ENCODE results near the gene HBZ. TPM values are rescaled to one million over a fixed set of nuclear protein-coding genes. Genes with fewer than 3 reads are reported as not detected.
"Not testable (repeated sequence)": the region's sequence is repeated elsewhere in the genome, so short reads cannot be mapped to it uniquely, and the experiment has no call there.

The HBZ gene
- total RNA-seq, 1 experiment from 2014 or later = not detected

DNA sequence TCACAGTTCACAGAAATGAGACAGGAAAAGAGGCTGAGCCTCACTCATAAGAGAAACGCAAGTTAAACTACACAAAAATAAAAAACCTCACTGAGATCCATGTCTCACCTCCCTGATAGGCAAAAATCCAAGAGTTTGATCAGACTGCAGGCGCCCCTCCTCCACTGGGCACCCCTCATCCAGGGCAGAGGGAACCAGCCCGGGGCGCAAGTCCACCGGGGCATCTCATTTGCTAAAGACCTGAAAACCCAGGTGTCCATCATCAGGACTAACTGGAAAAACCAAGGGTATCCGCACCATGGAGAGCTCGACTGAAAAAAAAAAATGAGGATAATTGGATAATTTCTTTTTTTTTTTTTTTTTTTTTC is 2.6 kb downstream of the HBZ start:
- H4K20me1 ChIP-seq (ENCODE audit: insufficient read depth, low read depth, low read length) = no peaks in the 10 kb centered on the region
- H3K4me1 ChIP-seq (ENCODE audit: low read length) = peaks cover 13% of the 10 kb centered on the region
- no peak overlapping the region for H3K27ac ChIP-seq (ENCODE audit: low read length)
- DNase-seq = no peak
- no peaks in the 10 kb centered on the region for H3K9me2 ChIP-seq (replicated peaks; ENCODE audit: insufficient read depth, low read length)
- no peak overlapping the region for H2AFZ ChIP-seq (ENCODE audit: low read length)
- H3K79me2 ChIP-seq (ENCODE audit: low read length) = no peaks in the 10 kb centered on the region
- H3K9me3 ChIP-seq (ENCODE audit: low read length) = no peaks in the 10 kb centered on the region
- peak overlapping the region; percentile 61 for H3K4me2 ChIP-seq (ENCODE audit: low read depth, low read length, poor library complexity, severe bottlenecking)
- no peak overlapping the region; the same call in 1 of the 2 replicates for H3K4me3 ChIP-seq (ENCODE audit: low read length)
- no peaks in the 10 kb centered on the region for H3K27me3 ChIP-seq (ENCODE audit: low read length)
- no peak overlapping the region for H3K9ac ChIP-seq (ENCODE audit: low read length)
- H3K36me3 ChIP-seq (ENCODE audit: insufficient read depth, low read length) = no peaks in the 10 kb centered on the region

DNA sequence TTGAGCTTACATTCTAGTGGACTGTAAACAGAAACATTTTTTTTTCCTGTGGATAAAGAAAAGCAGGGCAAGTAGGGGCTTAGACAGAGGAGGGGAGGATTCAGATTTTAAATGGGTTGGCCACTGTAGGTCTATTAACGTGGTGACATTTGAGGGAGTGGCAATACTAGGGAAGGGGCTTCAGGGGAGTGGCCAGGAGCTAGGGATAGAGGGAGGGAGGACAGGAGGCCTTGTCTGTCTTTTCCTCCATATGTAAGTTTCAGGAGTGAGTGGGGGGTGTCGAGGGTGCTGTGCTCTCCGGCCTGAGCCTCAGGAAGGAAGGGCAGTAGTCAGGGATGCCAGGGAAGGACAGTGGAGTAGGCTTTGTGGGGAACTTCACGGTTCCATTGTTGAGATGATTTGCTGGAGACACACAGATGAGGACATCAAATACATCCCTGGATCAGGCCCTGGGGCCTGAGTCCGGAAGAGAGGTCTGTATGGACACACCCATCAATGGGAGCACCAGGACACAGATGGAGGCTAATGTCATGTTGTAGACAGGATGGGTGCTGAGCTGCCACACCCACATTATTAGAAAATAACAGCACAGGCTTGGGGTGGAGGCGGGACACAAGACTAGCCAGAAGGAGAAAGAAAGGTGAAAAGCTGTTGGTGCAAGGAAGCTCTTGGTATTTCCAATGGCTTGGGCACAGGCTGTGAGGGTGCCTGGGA is 6.8 kb downstream of the HBZ start:
- Histone ChIP-seq H3K4me1 (ENCODE audit: low read length) (peaks cover 13% of the 10 kb centered on the region), H3K4me2 (ENCODE audit: low read depth, low read length, poor library complexity, severe bottlenecking) (no peak overlapping the region), H3K27me3 (ENCODE audit: low read length) (no peaks in the 10 kb centered on the region), H3K4me3 (ENCODE audit: low read length) (no peak overlapping the region), H3K27ac (ENCODE audit: low read length) (no peak overlapping the region), H3K9me3 (ENCODE audit: low read length) (no peaks in the 10 kb centered on the region), H2AFZ (ENCODE audit: low read length) (no peak overlapping the region), H3K9ac (ENCODE audit: low read length) (no peak overlapping the region), H3K79me2 (ENCODE audit: low read length) (no peaks in the 10 kb centered on the region), H4K20me1 (ENCODE audit: insufficient read depth, low read depth, low read length) (no peaks in the 10 kb centered on the region), H3K36me3 (ENCODE audit: insufficient read depth, low read length) (no peaks in the 10 kb centered on the region), H3K9me2 (replicated peaks; ENCODE audit: insufficient read depth, low read length) (no peaks in the 10 kb centered on the region)
- no peak for DNase-seq

DNA sequence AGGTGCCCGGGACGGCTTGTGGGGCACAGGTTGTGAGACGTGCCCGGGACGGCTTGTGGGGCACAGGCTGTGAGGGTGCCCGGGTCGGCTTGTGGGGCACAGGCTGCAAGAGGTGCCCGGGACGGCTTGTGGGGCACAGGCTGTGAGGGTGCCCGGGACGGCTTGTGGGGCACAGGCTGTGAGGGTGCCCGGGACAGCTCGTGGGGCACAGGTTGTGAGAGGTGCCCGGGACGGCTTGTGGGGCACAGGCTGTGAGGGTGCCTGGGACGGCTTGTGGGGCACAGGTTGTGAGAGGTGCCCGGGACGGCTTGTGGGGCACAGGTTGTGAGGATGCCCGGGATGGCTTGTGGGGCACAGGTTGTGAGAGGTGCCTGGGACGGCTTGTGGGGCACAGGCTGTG is 7.8 kb downstream of the HBZ start:
- not testable (repeated sequence) for DNase-seq; H3K9ac ChIP-seq (ENCODE audit: low read length); H3K9me2 ChIP-seq (replicated peaks; ENCODE audit: insufficient read depth, low read length); H3K9me3 ChIP-seq (ENCODE audit: low read length); H3K4me3 ChIP-seq (ENCODE audit: low read length); H3K4me1 ChIP-seq (ENCODE audit: low read length); H4K20me1 ChIP-seq (ENCODE audit: insufficient read depth, low read depth, low read length); H2AFZ ChIP-seq (ENCODE audit: low read length); H3K27ac ChIP-seq (ENCODE audit: low read length); H3K27me3 ChIP-seq (ENCODE audit: low read length); H3K4me2 ChIP-seq (ENCODE audit: low read depth, low read length, poor library complexity, severe bottlenecking); H3K36me3 ChIP-seq (ENCODE audit: insufficient read depth, low read length); H3K79me2 ChIP-seq (ENCODE audit: low read length)

DNA sequence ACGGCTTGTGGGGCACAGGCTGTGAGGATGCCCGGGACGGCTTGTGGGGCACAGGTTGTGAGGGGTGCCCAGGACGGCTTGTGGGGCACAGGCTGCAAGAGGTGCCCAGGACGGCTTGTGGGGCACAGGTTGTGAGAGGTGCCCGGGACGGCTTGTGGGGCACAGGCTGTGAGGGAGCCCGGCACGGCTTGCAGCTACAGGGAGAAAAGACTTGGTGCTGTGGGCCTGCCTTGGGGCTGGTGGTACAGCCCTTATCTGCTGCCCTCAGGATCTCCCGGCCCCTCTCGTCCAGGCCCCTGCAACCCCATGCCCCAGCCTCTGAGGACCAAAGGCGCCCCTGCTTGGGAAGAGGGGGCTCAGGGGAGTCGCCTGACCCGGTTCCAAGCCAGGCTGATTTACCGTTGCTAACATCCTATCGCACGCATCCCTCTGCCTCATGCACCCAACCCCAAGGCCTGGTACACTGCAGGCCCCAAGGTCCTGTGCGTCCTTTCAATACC is 8.3 kb downstream of the HBZ start:
- H3K27ac ChIP-seq (ENCODE audit: low read length) = no peak overlapping the region
- no peaks in the 10 kb centered on the region for H4K20me1 ChIP-seq (ENCODE audit: insufficient read depth, low read depth, low read length)
- peaks cover 7% of the 10 kb centered on the region for H3K4me1 ChIP-seq (ENCODE audit: low read length)
- no peaks in the 10 kb centered on the region for H3K27me3 ChIP-seq (ENCODE audit: low read length)
- no peaks in the 10 kb centered on the region for H3K79me2 ChIP-seq (ENCODE audit: low read length)
- H3K36me3 ChIP-seq (ENCODE audit: insufficient read depth, low read length) = no peaks in the 10 kb centered on the region
- H3K9me3 ChIP-seq (ENCODE audit: low read length) = no peaks in the 10 kb centered on the region
- H2AFZ ChIP-seq (ENCODE audit: low read length) = no peak overlapping the region
- no peak overlapping the region for H3K4me2 ChIP-seq (ENCODE audit: low read depth, low read length, poor library complexity, severe bottlenecking)
- H3K9ac ChIP-seq (ENCODE audit: low read length) = no peak overlapping the region
- H3K4me3 ChIP-seq (ENCODE audit: low read length) = no peak overlapping the region
- no peak for DNase-seq
- H3K9me2 ChIP-seq (replicated peaks; ENCODE audit: insufficient read depth, low read length) = no peaks in the 10 kb centered on the region

DNA sequence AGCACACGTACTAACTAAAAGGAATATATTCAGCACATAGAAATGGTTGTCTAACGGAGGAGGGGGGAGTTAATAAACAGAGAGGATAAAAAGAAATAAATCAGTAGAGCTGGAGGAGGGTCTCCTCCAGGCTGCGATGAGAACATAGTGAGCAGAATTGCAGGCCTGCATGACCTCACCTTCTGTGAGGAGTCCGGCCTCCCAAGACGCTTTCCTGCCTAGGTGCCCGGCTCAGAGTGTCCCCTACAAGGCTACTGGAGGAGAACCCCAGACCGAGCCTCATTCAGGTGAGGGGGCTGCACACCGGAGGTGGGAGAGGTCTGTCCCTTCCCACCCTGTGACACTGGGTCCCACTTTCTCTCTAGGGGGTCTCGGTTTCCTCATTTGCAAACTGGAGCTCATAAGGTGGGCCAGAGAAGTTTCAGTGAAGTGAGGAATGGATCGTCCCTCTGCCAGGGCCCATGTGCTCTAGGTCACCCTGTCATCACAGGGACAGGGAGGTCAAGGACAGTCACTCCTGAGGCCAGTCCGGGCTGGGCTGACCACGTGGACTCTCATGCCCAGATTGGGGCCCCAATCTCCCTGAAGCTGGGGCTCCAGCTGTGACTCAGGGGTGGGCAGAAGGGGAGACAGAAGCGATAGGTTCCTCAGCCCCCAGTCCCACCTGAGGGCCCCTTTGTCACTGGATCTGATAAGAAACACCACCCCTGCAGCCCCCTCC is 10.0 kb downstream of the HBZ start:
- Histone ChIP-seq H3K4me3 (ENCODE audit: low read length) (no peak overlapping the region), H3K9me3 (ENCODE audit: low read length) (no peaks in the 10 kb centered on the region), H3K4me2 (ENCODE audit: low read depth, low read length, poor library complexity, severe bottlenecking) (no peak overlapping the region), H3K4me1 (ENCODE audit: low read length) (peaks cover 7% of the 10 kb centered on the region), H3K79me2 (ENCODE audit: low read length) (no peaks in the 10 kb centered on the region), H3K27me3 (ENCODE audit: low read length) (no peaks in the 10 kb centered on the region), H3K9ac (ENCODE audit: low read length) (no peak overlapping the region), H3K36me3 (ENCODE audit: insufficient read depth, low read length) (no peaks in the 10 kb centered on the region), H3K27ac (ENCODE audit: low read length) (no peak overlapping the region), H3K9me2 (replicated peaks; ENCODE audit: insufficient read depth, low read length) (no peaks in the 10 kb centered on the region), H4K20me1 (ENCODE audit: insufficient read depth, low read depth, low read length) (no peaks in the 10 kb centered on the region), H2AFZ (ENCODE audit: low read length) (no peak overlapping the region)
- DNase-seq = no peak

DNA sequence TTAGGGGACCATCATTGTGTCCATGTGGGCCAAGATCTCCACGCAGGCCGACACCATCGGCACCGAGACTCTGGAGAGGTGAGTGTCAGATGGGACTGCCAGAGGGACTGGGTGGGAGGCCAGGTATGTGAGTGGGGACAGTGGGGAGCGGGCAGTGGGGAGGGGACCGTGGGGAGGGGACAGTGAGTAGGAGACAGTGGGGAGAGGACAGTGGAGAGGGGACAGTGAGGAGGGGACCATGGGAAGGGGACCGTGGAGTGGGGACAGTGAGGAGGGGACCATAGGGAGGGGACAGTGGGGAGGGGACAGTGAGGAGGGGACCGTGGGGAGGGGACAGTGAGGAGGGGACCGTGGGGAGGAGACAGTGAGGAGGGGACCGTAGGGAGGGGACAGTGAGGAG is 10.7 kb downstream of the HBZ start:
- not testable (repeated sequence) for H3K27ac ChIP-seq (ENCODE audit: low read length); H2AFZ ChIP-seq (ENCODE audit: low read length); H3K4me1 ChIP-seq (ENCODE audit: low read length); H3K9me3 ChIP-seq (ENCODE audit: low read length); H3K79me2 ChIP-seq (ENCODE audit: low read length); H3K4me2 ChIP-seq (ENCODE audit: low read depth, low read length, poor library complexity, severe bottlenecking); H3K27me3 ChIP-seq (ENCODE audit: low read length); DNase-seq; H3K36me3 ChIP-seq (ENCODE audit: insufficient read depth, low read length); H3K9ac ChIP-seq (ENCODE audit: low read length); H3K4me3 ChIP-seq (ENCODE audit: low read length); H4K20me1 ChIP-seq (ENCODE audit: insufficient read depth, low read depth, low read length); H3K9me2 ChIP-seq (replicated peaks; ENCODE audit: insufficient read depth, low read length)

DNA sequence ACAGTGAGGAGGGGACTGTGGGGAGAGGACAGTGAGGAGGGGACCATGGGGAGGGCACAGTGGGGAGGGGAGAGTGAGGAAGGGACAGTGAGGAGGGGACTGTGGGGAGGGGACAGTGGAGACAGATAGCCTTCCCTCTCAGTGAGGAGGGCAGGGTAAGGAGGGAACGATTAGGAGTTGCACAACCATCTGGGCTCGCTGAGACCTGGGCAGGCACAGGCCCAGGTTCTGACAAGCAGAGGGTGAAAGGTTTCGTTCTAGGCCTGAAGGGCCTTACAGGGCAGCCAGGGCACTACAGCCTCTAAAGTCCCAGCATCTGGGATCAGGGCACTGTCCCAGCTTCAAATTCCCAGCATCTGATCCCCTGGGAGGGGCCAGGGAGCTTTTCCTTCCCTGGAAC is 11.3 kb downstream of the HBZ start:
- H3K4me2 ChIP-seq (ENCODE audit: low read depth, low read length, poor library complexity, severe bottlenecking); H3K27me3 ChIP-seq (ENCODE audit: low read length); H3K79me2 ChIP-seq (ENCODE audit: low read length); H3K27ac ChIP-seq (ENCODE audit: low read length); H3K36me3 ChIP-seq (ENCODE audit: insufficient read depth, low read length); DNase-seq; H3K9me3 ChIP-seq (ENCODE audit: low read length); H3K4me1 ChIP-seq (ENCODE audit: low read length); H2AFZ ChIP-seq (ENCODE audit: low read length); H4K20me1 ChIP-seq (ENCODE audit: insufficient read depth, low read depth, low read length); H3K9ac ChIP-seq (ENCODE audit: low read length); H3K9me2 ChIP-seq (replicated peaks; ENCODE audit: insufficient read depth, low read length); H3K4me3 ChIP-seq (ENCODE audit: low read length): not testable (repeated sequence)

DNA sequence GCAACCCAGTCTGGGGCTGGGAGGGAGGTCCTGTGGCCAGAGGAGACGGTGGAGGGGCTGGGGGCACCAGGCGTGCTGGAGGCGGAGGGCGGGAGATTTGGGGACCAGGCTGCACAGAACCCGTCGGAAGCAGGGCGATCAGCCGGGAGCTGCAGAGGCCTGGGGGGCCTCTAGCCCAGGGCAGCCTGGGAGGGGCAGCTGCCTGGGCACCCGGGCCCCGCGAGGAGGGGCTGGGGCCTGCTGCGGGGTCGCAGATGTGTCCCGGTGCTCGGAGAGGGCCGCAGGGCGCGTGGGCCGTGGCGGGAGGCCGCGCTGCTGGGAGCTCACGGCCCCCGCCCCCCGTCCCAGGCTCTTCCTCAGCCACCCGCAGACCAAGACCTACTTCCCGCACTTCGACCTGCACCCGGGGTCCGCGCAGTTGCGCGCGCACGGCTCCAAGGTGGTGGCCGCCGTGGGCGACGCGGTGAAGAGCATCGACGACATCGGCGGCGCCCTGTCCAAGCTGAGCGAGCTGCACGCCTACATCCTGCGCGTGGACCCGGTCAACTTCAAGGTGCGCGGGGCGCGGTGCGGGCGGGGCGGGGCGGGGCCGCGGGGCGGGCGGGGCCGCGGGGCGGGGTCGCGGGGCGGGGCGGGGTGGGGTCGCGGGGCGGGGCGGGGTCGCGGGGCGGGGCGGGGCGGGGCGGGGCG is 11.8 kb downstream of the HBZ start:
- not testable (repeated sequence) for H3K9me2 ChIP-seq (replicated peaks; ENCODE audit: insufficient read depth, low read length); H3K9me3 ChIP-seq (ENCODE audit: low read length); DNase-seq; H3K9ac ChIP-seq (ENCODE audit: low read length); H3K27me3 ChIP-seq (ENCODE audit: low read length); H3K27ac ChIP-seq (ENCODE audit: low read length); H3K36me3 ChIP-seq (ENCODE audit: insufficient read depth, low read length); H3K4me2 ChIP-seq (ENCODE audit: low read depth, low read length, poor library complexity, severe bottlenecking); H3K4me3 ChIP-seq (ENCODE audit: low read length); H4K20me1 ChIP-seq (ENCODE audit: insufficient read depth, low read depth, low read length); H3K79me2 ChIP-seq (ENCODE audit: low read length); H3K4me1 ChIP-seq (ENCODE audit: low read length); H2AFZ ChIP-seq (ENCODE audit: low read length)
